ENCODE data around the gene PIP5K1B. TPM values are rescaled to one million over a fixed set of nuclear protein-coding genes. Genes with fewer than 3 reads are reported as not detected.
"Not testable (repeated sequence)": the region's sequence is repeated elsewhere in the genome, so short reads cannot be mapped to it uniquely, and the experiment has no call there.

Gene PIP5K1B
- polyA plus RNA-seq, 1 donor from 2014 or later = 5.0 TPM

- Mint-ChIP-seq H3K9me3 (no peaks in the 10 kb centered on the region), H3K27ac (no peak overlapping the region), H3K4me1 (peaks cover 2 to 6% (median 5%) of the 10 kb centered on the region in 3 donors), H3K4me3 (no peak overlapping the region), H3K27me3 (no peaks in the 10 kb centered on the region), H3K36me3 (no peaks in the 10 kb centered on the region)
Measured at GRCh38 chr9:69045821-69046220, 340.8 kb downstream of the PIP5K1B start.

GRCh38 chr9:69046723-69047122, 341.7 kb downstream of the PIP5K1B start:
- Mint-ChIP-seq H3K36me3 (no peaks in the 10 kb centered on the region), H3K9me3 (no peaks in the 10 kb centered on the region), H3K4me1 (peaks cover 2 to 6% (median 5%) of the 10 kb centered on the region in 3 donors), H3K27me3 (no peaks in the 10 kb centered on the region), H3K4me3 (no peak overlapping the region), H3K27ac (no peak overlapping the region)

DNA sequence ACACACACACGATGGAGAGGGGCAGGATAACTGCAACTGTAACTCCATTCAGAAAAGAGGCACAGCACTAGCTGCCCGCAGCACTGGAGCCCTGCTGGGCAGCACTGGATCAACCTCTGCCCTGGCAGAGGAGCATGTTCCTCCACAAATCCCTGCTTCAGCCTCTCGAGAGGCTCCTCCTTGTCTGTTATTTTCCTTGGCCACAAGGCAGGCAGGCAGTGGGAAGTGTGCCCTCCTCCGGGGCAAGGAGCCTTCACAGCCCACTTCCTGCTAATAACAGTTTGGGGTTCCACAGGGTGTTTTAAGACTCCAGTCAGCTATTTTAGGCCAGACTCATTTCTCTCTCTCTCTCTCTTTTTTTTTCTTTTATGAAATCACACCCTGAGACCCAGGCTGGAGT, 342.3 kb downstream of the PIP5K1B start:
- Mint-ChIP-seq H3K36me3 (no peaks in the 10 kb centered on the region), H3K27ac (no peak overlapping the region), H3K4me1 (peaks cover 2 to 6% (median 5%) of the 10 kb centered on the region in 3 donors), H3K9me3 (no peaks in the 10 kb centered on the region), H3K27me3 (no peaks in the 10 kb centered on the region), H3K4me3 (no peak overlapping the region)

GRCh38 chr9:69049094-69049493, 344.1 kb downstream of the PIP5K1B start:
- Mint-ChIP-seq H3K4me1 (peaks cover 1 to 5% (median 2%) of the 10 kb centered on the region in 3 donors), H3K9me3 (no peaks in the 10 kb centered on the region), H3K27me3 (no peaks in the 10 kb centered on the region), H3K36me3 (no peaks in the 10 kb centered on the region), H3K27ac (no peak overlapping the region), H3K4me3 (peak overlapping the region in 1 of 4 donors; percentile 49)

GRCh38 chr9:69050936-69051335, 345.9 kb downstream of the PIP5K1B start:
- not testable (repeated sequence) for H3K27ac Mint-ChIP-seq, H3K4me3 Mint-ChIP-seq, H3K36me3 Mint-ChIP-seq, H3K27me3 Mint-ChIP-seq, H3K4me1 Mint-ChIP-seq, H3K9me3 Mint-ChIP-seq

DNA sequence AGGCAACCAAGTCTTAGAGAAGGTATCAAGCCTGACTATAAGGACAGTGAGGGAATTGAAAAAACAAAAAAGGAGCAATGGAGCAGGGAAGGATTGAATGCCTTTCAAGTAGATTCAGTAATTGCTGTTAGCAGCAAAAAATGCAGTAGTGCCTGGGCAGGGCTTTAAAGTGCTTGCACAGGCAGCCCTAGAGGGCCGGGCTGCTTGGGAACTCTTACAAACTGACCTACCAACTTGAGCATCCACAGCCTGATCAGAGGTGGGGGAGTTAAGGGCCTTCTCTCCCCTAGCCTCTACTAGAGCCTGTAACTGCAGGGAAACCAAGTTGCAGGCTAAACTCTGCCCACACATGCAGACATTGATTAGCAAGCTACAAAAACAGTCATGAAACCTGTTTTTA, 349.9 kb downstream of the PIP5K1B start:
- Mint-ChIP-seq H3K36me3 (peaks cover 12% of the 10 kb centered on the region), H3K27me3 (no peaks in the 10 kb centered on the region), H3K4me1 (no peaks in the 10 kb centered on the region), H3K9me3 (no peaks in the 10 kb centered on the region), H3K4me3 (no peak overlapping the region), H3K27ac (peak overlapping the region in 1 of 3 donors; percentile 5)

DNA sequence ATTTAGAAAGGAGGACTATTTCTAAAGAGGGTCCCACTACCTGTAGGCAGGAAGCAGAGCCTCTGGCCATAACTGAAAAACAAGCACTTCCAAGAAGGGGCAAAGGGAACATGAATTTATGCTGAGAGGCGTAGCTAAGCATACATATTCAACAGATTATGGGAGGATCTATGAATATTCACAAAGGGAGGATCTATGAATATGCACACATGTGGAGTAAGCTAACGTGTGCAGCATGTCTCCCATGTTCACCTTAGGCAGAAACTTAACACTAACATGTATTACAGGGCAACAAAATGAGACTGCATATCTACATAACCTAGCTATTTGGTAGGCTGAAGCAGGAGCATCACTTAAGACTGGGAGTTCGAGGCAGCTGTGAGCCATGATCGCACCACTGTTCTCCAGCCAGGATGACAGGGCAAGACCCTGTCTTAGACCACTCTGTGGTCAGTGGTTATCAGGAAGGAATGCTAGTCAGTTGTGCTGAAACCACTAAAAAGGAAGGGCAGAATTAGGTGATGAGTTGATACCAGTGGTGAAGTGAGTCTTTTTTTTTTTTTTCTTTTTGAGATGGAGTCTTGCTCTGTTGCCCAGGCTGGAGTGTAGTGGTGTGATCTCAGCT, 351.3 kb downstream of the PIP5K1B start:
- peaks cover 16% of the 10 kb centered on the region for H3K36me3 Mint-ChIP-seq
- no peaks in the 10 kb centered on the region for H3K9me3 Mint-ChIP-seq
- H3K4me3 Mint-ChIP-seq = no peak overlapping the region
- peaks cover 0 to 5% (median 4%) of the 10 kb centered on the region in 3 donors for H3K4me1 Mint-ChIP-seq
- H3K27me3 Mint-ChIP-seq = no peaks in the 10 kb centered on the region
- H3K27ac Mint-ChIP-seq = no peak overlapping the region

GRCh38 chr9:69058101-69058500, 353.1 kb downstream of the PIP5K1B start:
- Mint-ChIP-seq H3K4me1 (peaks cover 0 to 5% (median 4%) of the 10 kb centered on the region in 3 donors), H3K9me3 (no peaks in the 10 kb centered on the region), H3K27ac (peak overlapping the region in 1 of 3 donors; percentile 65), H3K36me3 (peaks cover 16% of the 10 kb centered on the region), H3K27me3 (no peaks in the 10 kb centered on the region), H3K4me3 (no peak overlapping the region)

Other genes starting within 250 kb of the PIP5K1B start
- not detected for gene TMEM252, start 164.4 kb upstream of the PIP5K1B start, polyA plus RNA-seq